Measurements from ENCODE around the gene RTN4R.
"Not testable (repeated sequence)": the region's sequence is repeated elsewhere in the genome, so short reads cannot be mapped to it uniquely, and the experiment has no call there.

The RTN4R gene

DNA sequence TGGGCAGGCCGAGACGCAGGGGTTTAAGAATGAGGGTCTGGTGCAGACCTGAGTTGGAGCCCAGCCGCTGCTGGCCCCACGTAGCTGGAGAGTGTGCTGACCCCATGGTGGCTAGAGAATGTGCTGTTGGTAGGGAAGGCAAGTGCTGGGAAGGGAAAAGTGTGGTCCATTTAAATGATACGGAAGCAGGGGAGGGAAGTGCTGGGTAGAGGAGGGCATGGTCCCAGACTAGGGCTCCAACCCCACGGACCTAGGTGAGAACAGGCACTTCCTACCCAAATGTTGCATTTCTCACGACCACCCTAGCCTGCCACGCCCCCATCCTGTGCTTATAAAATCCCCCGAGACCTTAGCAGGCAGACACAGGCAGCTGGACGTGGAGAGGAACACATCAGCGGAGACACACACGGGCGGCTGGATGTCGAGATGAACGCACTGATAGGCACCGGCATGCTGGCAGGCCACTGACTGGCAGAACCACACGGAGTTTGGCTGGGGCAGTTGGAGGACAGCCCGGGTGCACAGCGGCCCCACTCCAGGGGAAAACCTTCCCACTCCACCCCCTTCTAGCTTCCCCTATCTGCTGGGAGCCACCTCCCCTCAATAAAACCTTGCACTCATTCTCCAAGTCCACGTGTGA, 18.8 kb upstream of the RTN4R start:
- DNase-seq, result not testable (repeated sequence)

DNA sequence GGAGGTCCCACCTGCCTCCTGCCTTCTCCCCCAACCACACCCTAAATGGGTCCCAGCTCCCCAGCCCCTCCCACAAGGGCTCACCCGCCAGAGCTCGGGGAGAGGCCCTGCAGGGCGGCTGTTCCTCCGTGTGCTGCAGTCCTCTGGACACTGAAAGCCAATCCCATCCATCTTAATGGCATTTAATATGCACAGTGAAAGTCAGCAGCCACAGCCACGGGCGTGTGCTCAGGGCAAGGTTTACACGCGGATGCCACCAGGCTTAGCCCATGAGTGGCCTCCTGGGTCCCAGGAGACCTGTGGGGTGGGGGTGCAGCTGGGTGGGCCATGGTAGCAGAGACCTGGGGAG, 18.2 kb upstream of the RTN4R start:
- not testable (repeated sequence) for DNase-seq

DNA sequence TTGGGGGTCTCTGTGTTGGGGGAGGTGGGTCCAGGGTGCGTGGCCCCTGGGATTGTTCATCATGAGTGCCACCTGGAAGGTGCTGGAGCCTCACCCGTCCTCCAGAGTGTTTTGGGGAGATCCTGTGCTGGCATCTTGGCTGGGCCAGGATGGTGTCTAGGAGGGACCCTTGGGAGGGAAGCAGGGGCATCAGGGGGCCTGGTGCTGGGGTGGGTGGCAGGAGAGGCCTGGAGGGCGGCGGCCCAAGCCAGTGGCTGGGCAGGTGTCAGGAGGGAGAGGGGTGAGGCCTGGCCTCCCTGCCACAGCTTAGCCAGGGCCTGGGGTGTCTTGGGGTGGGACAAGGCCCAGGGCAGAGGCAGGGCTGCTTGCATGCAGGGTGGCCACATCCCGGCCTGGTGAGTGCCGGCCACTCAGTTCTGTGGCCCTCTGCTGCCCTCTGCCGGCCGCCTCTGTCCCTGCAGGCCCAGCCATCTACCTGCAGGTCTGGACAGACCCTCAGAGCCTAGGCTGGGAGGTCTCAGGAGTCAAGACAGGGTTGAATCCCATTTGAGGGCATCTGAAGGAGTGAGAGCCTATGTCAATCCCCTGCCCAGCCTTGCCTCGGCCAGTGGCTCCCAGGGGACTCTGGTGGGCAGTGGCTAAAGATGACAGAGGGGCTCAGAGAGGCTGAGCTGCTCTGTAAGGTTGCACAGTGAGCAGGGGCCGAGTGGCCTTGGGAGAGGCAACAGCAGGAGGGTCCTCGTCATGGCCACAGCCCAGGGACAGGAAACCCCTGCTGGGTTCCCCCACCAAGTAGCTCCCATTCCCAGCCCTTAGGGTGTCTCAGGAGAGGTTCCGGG, 17.6 kb upstream of the RTN4R start:
- peak; percentile 36 to 77 (median 64) for DNase-seq

DNA sequence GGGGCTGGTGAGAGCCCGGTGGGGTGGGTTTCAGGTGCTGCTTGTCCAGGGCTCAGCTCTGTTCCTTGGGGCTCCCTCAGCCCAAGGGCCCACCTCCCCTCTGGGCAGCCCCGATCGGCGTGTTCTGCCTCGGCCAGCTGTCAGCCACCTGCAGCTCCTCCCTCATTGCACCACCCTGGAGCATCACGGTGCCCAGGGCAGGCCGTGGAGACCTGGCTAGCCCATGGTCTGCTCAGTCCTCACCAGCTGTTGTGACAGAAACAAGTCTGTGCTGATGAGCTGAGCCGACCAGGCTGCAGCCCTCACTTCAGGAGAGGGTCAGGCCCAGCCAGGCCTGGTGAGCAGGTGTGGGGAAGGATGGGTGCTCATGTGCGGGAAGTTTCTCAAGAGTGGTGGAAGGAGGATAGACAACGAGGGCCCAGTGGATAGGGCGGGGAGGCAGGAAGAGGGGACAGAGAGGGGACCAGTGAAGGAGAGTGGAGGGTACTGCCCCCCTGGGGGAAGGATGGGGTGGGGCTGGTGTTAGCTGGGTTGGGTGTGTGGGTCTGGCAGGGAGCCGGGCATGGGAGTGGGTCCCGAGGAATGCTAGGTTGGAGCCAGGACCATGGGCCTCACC, 16.5 kb upstream of the RTN4R start:
- peak in 1 of 6 experiments; percentile 16 for DNase-seq

DNA sequence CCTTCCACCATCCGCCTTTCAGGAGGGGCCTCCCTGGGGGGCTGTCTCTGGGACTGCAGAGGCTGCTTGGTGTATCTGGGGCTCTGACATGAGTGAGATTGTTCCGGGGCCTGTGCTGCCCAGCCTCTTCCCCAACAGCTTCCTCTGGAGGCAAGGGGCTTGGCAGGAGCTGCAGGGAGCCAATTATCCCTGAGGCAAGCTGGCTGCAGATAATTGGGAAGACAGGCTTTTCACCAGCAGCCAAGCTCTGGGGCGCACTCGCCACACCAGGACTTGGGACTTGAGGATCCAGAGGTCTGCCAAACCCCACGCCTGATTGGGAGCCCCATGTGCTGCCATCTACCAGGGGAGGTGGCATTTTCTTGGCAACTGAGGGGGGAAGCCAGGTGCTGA, 15.6 kb upstream of the RTN4R start:
- no peak for DNase-seq

DNA sequence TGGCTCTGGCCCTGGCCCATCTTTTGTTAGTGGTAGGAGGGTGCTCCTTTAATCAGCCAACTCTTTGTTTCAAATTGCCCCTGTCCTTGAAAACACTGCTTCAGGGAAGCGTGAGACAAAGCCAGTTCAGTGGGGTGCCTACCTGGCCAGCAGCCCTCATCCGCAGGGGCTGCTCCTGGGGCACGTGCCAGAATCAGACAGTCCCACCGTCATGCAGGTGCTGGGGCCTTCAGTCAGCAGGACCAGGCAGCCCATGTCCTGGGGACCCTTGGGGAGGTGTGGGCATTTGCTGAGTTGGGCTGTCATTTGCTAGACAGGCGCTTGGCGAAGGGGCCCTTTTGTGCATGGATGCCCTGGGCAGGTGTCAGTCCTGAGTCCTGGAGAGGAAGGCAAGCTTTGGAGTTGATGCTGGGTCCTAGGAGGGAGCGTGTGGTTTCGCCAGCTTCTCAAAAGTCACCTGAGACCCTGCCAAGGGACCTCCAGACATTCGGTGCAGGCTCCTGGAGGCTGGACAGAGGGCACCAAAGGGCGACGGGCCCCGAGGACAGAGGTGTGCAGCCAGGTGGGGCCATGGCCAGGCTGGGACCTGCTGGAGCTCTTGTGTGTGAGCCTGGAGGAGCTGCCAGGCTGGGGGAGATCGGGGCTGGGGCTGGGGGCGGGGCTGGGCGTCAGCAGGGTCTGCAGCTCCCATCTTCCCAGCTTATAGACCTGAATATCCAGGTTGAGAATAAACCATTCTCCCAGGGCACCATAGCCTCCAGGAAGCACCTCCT, 15.0 kb upstream of the RTN4R start:
- no peak for DNase-seq

DNA sequence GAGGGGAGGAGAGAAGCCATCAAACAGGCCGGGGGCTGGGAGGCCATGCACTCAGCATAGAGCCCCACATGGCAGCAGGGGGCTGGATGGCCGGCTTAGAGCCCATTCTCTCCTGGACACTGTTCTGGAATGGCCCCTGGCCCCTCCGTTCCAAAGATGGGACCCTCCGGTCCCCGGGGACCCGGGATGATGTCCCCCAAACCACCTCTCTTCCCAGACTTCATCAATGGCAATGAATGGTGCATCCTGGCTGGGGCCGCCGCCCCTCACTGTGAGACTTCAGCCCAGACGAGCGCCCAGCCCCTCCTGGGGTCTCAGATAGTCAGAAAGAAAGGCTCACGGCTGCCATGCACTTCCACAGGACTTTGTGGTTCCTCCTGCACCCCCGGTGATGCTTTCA, 13.8 kb upstream of the RTN4R start:
- no peak for DNase-seq

DNA sequence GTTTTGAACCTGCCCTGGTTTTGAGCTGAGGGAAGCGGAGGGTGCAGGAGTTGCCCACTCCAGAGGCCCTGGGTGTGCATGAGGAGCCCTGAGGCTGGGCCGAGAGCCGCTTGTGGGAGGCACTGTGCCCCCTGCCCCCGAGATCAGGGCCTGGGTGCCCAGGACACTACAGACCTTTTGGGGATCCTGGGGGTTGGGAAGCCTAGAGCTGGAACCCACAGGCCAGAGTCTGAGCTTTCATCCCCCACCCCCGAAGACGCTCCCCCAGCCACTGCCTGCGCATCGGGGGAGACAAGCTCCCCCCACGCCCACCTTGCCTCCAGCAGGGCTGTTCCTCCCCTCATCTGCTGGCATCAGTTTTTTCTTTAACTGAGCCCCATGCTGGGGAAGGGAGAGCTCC, 13.4 kb upstream of the RTN4R start:
- not testable (repeated sequence) for DNase-seq

DNA sequence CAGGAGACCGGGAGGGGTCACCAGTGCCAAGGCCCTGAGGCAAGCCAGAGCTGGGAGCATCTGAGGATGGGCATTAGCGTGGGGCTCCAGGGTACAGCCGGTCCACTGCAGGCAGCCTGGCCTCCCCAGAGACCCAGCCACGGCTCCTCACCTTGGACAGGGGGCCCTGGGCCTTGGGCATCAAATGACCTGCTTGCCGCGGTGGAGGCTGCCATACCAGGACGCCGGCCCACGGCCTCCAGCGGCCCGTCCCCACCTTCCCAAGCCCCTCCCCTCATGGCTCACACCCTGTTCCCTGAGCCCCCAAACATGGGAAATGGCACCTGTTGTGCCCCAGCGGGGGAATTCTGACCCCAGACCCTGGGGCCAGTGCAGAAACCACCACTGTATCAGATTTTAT, 12.7 kb upstream of the RTN4R start:
- no peak for DNase-seq

DNA sequence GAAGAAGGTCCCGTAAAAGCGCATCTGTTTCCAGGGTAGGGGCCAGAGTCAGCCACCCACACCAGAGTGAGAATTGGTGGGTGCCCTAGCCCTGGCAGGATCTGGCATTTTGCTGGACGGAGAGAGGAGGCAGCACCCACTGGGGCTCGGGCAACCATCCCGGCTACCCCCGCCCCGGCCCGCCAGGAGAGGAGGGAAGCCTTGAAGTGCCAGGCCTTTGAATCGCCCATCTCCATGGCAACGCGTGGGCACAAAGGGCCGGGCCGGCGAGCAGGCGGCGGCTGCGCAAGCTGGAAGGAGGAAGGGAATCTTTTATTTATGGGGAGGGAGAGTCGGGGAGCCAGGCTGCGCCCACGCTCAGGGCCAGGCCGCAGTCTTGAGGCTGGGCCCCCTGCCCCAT, 12.0 kb upstream of the RTN4R start:
- DNase-seq, result not testable (repeated sequence)

DNA sequence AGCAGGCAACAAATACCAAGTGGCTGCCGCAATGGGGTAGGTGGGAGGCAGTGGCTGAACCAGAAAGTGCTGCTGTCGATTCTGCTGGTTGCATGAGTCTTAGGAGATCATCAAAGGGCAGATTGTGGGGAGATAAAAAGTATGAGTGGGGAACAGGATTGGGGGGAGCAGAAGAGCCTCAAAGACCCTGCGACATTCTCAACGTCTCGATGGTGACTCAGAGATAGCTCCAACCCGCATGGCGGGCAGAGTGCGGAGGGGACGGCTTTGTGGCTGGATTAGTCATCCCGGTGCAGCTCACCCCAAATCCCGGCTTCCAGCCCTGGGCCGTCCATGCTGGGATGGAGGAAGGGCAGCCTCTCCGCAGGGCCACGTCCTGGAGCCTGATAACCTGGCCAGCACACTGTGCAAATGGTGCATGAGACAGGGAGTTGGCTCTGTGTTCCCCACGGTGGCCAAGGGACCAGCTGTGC, 11.6 kb upstream of the RTN4R start:
- no peak for DNase-seq

DNA sequence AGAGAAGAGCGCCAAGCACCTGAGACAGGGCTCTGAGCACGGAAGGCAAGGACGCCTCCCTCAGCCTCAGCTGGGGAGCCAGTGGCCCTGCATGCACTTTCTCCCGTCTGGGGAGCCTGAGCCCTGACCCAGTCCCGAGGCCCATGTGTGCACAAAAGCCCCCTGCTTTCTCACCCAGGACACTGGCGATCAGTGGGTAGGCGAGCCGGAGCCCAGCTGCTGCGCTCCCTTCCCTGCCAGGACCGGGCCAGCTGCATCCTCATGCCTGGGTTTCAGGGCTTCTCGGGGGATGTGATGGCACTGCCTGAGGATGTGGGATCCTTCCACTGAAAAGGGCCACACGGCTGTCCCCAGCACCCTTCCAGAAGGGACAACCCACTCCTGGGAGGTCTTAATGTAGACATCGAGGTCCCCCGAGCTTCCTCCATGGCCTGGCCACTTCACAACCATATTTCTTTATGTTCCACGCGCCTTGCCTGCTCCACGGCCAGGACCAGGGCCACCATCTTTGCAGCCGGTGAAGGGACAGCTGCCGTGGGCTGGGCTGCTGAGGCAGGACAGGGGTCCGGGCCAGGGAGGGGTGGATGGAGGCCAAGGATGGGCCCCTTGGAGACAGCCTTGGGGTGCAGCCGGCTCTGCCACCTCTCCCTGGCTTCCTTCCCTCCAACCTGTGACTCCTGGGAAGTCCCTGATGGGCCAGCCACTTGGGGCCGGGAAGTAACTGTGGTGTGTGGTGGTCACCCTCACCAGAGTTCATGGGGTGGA, 10.8 kb upstream of the RTN4R start:
- not testable (repeated sequence) for DNase-seq

DNA sequence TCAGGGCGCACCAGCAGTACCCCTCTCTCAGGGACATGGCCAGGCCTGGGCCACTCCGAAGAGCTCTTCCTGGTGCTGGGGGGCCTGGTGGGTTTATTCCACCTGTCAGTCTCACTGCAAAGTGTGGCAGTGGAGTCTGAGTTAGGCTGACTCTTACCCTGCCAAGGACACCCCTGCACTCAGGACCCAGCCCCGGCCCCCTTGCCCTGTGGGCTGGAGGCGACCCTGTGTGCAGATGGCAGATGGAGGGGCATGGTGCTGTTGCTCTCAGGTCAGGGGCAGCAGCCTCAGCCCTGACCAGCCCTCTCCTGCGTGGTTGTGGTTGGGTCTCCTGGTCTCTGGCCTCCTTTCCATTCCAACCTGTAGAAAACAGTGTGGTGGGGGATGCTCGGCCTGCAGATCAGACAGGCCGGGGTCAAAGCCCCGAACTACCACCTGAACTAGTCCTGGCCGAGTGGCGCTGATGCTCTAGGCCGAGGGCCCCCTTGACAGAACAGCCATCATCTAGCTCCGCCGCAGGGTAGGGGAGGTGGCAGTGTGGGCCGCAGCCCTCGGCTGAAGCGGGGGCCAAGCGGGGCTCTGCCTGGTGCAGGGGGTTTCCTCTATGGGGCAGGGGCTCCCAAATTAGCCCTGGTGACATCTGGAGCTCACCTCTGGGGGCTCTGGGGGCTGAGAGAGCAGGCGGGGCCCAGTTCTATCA, 10.0 kb upstream of the RTN4R start:
- not testable (repeated sequence) for DNase-seq

DNA sequence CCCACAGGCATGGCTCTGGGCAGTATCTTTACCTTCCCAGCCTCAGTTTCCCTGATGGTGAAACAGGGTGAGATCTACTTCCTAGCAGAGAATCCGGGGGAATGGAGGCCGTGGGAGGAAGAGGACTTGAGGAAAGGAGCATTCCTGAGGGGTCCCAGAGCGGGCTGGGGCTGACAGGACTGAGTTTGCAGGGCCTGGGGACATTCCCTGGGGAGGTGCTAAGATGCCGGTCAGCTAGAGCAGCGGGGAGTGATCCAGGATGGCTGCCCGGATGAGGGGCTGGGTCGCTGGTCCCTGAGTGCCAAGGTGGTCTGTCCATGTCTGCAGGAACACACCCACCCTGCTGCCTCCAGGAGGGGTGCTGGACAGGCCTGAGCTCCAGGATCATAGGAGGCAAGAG, 8.3 kb upstream of the RTN4R start:
- no peak for DNase-seq

DNA sequence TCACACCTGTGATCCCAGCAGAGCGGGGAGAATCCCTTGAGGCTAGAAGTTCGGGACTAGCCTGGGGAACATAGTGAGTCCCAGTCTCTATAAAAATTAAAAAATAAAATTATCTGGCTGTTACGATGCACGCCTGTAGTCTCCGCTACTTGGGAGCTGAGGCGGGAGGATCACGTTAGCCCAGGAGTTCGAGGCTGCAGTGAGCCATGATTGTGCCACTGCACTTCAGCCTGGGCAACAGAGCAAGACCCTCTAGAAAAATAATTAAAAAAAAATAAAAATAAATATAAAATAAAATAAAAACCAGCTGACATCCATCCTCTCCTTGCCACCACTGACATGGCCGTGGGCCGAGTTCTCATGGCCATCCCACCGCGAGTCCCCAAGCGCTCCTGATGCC, 7.7 kb upstream of the RTN4R start:
- no peak for DNase-seq

DNA sequence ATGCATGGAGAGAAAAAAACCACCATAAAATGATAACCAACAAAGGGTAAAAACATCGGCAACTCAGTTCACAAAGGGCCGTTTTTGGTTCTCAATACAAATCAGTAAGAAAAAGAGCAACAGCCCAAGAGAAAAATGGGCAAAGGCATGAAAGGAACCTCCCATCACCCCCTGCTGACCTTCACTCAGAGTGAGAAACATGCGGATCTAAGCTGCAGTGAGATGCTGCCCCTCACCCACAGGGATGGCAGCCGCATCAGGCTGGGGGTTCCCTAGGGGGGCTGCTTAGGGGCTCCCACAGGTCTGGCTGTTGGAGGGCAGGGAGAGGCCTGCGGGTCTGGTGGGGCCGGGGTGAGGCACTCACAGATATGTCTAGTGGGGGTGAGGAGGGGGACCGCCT, 7.2 kb upstream of the RTN4R start:
- DNase-seq, result not testable (repeated sequence)

DNA sequence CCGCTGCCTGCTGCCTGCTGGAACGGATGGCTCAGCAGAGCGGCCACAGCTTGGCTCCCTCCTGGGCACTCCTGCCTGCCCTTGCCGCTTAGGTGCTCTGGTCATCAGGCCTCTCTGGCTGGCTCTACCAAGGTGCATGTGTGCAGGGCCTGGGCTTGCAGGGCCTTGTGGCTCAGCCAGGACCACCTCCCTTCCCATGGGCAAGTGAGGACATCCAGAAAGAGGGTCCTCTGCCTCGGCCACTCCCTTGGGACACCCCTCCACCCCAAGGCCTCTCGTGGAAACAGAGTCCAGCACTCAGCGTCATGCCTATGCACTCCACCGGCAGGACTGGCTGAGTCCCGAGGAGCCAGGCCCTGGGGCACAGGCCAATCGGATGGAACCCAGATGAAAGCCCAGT, 6.3 kb upstream of the RTN4R start:
- not testable (repeated sequence) for DNase-seq

DNA sequence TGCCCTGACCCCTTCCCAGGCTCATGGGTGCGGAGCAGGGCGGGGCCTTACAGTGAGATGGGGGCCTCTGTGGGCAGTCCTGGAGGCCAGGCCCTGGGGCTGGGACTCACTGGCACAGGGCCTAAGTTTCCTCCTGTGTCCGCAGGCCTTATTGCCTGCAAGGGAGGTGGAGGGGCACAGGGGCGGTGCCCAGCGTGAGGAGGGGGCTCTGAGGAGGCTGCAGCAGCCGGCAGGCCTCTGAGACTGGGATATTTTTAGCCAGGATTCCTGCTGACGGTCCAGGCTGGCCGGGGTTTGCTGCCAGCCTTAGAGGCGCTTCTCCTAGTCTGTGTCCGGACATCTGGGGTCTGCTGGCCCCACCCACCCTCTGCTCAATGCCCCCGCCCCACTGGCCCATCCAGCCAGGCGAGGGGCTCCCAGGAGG, 5.7 kb upstream of the RTN4R start:
- no peak for DNase-seq

DNA sequence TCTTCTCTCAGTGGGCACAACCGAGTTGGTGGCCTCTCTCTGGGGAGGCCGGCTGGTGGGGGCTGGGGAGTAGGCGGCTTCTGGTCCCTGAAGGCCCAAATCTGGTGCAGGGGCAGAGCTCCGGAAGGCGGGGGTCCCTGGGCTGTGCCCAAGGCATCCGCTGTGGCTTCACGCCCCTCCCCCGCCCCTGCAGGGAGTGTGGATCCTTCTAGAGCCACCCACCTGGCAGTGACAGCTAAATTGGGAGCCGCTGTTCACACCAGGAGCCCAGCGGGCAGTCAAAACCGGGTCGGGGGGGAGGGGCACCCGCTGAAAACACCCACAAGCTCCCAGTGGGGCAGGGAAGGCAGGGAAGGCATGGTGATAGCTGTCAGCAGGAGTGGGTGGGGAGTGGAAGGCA, 4.6 kb upstream of the RTN4R start:
- no peak for DNase-seq

DNA sequence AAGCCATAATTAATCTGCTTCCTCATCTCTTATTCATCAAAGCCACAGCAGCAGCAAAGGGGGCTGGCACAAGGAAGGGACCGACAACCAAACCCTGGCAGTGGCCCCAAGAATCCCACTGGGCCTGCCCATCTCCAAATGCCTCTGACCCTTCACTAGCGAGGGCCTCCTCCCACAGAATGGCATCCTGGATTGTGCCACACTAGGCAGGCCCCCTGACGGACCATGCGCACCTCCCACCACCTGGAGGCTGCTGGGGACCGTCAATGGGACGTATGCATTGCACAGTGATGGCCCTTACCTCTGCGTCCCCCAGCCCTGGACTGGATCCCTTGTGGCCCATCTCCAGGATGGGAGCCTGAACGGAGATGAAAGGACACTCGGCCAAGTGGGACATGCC, 4.1 kb upstream of the RTN4R start:
- no peak for DNase-seq

DNA sequence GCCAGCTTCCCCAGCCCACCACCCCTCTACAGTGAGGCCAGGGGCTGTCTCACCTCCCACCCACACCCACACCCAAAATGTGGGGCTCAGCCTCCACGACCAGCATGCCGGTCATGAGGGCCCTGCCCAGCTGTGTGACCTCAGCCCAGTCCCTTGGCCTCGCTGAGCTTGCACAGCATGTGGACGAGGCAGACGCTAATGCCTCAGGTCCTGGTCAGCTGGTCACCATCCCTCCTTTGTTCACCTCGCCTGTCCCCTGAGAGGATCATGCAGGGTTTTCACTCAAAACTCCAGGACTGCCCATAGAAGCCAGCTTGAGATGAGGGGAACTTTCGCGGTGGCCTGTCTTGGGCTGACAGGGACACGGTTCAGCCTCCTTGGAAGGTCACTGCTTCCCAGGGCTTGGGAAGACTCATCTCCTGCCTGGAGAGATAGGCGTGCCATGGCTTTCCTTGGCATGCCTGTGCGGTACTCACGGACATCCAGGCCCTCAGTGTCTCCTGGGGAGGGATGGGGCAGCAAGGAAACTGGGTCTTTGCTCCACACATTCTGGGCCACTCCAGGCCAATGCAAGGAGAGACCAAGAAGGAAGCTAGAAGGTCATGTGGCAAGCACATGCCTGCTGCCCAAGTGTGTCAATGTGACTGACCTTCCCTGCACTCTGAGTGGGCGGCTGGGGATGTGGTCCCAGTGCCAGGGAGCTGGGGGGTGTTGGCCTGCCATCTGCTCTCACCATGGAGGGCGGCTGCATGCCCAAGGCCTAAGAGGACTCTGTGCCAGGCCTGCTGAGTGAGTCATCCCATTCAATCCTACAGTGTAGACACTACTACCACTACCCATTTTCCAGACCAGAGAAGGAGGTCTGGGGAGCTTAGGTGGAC, 3.2 kb upstream of the RTN4R start:
- no peak for DNase-seq

Measured in stimulated activated naive CD4-positive, alpha-beta T cell (primary cell).